ENCODE results near the gene CHD8. TPM values are rescaled to one million over a fixed set of nuclear protein-coding genes. Genes with fewer than 3 reads are reported as not detected.

The CHD8 gene
- total RNA-seq: 10 to 100 TPM; 31.9 to 39.1 TPM

DNA sequence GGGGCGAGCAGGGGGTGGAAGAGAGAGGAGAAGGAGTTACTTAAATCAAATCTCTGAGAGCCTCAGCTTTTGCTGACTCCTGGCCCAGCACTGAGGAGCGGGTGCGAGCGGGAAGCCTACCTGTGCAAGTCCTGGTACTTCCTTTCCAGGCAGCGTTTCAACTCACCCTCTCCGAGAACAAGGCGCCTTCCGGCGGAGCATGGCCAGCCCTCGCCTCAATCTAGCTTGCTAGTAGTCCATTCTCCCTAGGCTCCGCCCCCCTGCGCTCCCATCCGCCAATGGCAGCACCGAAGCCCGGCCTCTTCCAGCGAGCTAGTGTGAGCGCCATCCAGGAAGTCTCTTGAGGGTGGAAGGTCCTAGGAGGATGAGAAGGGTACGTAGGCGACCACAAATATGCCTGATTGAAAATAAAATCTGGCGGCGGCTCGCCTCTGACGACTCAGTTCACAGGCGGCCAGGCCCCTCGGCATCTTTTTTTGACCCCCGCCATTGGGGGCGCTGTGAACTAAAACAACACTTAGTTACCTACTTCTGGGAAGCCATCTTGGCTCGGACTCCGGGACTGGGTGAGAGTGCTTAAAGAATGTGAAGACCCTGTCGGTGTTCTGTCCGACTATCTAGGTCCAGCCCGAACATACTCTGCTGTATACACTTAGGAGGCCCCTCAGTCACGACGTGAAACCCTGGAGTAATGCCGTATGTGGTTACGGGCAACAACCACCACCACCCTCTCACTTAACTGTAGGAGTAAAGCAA, at the start of gene CHD8:
CHD8 (minus strand) TSS at position 212 of the 756 bp plus-strand sequence. CDS start 24,480 bp downstream, outside the sequence.
- TF ChIP-seq CTCF (IDR thresholded peaks at IDR 0.05): peak; percentile 52 to 81
- peak; percentile 99 for DNase-seq (ENCODE audit: low spot score)
- Histone ChIP-seq H3K27me3 (no peaks in the 10 kb centered on the region), H3K9me3 (no peaks in the 10 kb centered on the region), H3K4me3 (peak within 1 kb of the TSS; percentile 75 to 83), H3K36me3 (peaks cover 12% of the 10 kb centered on the region), H3K4me1 (peaks cover 0 to 20% of the 10 kb centered on the region in 2 donors), H3K27ac (peak within 1 kb of the TSS; percentile 88 to 95)

- H3K9me3 ChIP-seq: no peaks in the 10 kb centered on the region
- TF ChIP-seq CTCF (IDR thresholded peaks at IDR 0.05): no peak
- H3K36me3 ChIP-seq: peaks cover 34% of the 10 kb centered on the region
- DNase-seq (ENCODE audit: low spot score): no peak
- peaks cover 0 to 11% of the 10 kb centered on the region in 2 donors for H3K4me1 ChIP-seq
- no peaks in the 10 kb centered on the region for H3K27me3 ChIP-seq
- H3K27ac ChIP-seq: no peak overlapping the region
- no peak overlapping the region for H3K4me3 ChIP-seq
Observed at GRCh38 chr14:21505012-21505553, 49.2 kb upstream of the CHD8 start.

DNA sequence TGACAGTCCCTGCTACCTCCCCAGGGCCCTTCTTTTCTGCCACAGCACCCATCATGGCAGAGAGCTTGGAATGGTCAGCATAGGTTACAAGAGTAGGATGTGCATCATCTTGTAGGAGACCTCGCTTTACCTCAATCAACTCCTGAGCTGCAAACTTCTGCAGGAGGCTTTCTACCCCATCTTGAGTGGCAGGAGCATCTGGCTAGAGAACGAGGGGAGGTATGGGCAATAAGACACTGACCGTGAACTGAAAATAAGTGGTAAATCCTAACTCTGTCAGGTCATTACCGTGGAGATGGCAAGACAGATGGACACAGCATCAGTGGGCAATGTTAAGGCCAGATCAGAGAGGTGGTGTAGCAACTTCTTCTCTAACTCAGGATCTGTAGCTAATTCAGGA, 47.5 kb upstream of the CHD8 start:
- no peaks in the 10 kb centered on the region for H3K4me1 ChIP-seq
- TF ChIP-seq CTCF (IDR thresholded peaks at IDR 0.05): no peak
- no peak for DNase-seq (ENCODE audit: low spot score)
- H3K4me3 ChIP-seq: no peak overlapping the region
- no peaks in the 10 kb centered on the region for H3K27me3 ChIP-seq
- H3K27ac ChIP-seq: no peak overlapping the region
- H3K36me3 ChIP-seq: peaks cover 51% of the 10 kb centered on the region
- no peaks in the 10 kb centered on the region for H3K9me3 ChIP-seq

DNA sequence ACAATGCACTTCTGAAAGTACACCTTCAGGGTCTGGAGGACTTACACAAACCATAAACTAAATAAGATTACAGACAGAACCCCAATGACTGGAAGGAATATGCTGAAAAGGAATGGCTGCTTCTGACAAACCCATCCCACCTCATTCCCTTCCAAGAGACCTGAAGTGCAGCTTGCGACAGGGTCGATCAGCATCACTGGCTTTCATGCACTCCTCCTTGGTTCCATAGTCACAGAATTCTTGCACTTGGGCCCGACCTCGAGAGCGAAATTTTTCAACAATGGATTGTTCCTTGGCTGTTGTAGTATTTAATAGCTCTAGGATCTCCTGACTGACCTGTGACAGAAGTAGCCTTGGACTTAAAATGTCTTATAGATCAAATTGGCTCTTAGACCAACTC, 45.6 kb upstream of the CHD8 start:
- H3K27me3 ChIP-seq: no peaks in the 10 kb centered on the region
- no peak for DNase-seq (ENCODE audit: low spot score)
- no peaks in the 10 kb centered on the region for H3K9me3 ChIP-seq
- H3K4me1 ChIP-seq: no peaks in the 10 kb centered on the region
- no peak overlapping the region for H3K27ac ChIP-seq
- no peak for TF ChIP-seq CTCF (IDR thresholded peaks at IDR 0.05)
- H3K36me3 ChIP-seq: peaks cover 69% of the 10 kb centered on the region
- no peak overlapping the region for H3K4me3 ChIP-seq

- Histone ChIP-seq H3K9me3 (no peaks in the 10 kb centered on the region), H3K27me3 (no peaks in the 10 kb centered on the region), H3K27ac (no peak overlapping the region), H3K4me1 (no peaks in the 10 kb centered on the region), H3K36me3 (peaks cover 94% of the 10 kb centered on the region), H3K4me3 (no peak overlapping the region)
- no peak for DNase-seq (ENCODE audit: low spot score)
- TF ChIP-seq CTCF (IDR thresholded peaks at IDR 0.05): peak; percentile 13 to 63
Observed at GRCh38 chr14:21498540-21499526, 42.9 kb upstream of the CHD8 start.
